Measurements from ENCODE around the gene RHBDD2.

GRCh38 chr7:75916259-75916658 lies 37.4 kb downstream of the RHBDD2 start:
- TF ChIP-seq, protein P1, sequence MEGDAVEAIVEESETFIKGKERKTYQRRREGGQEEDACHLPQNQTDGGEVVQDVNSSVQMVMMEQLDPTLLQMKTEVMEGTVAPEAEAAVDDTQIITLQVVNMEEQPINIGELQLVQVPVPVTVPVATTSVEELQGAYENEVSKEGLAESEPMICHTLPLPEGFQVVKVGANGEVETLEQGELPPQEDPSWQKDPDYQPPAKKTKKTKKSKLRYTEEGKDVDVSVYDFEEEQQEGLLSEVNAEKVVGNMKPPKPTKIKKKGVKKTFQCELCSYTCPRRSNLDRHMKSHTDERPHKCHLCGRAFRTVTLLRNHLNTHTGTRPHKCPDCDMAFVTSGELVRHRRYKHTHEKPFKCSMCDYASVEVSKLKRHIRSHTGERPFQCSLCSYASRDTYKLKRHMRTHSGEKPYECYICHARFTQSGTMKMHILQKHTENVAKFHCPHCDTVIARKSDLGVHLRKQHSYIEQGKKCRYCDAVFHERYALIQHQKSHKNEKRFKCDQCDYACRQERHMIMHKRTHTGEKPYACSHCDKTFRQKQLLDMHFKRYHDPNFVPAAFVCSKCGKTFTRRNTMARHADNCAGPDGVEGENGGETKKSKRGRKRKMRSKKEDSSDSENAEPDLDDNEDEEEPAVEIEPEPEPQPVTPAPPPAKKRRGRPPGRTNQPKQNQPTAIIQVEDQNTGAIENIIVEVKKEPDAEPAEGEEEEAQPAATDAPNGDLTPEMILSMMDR (conservative IDR thresholded peaks at IDR 0.05 in 1 of 2, IDR thresholded peaks at IDR 0.05 in 1 of 2; ENCODE audit: extremely low read depth in 1 of 2, insufficient read depth in 1 of 2, low read depth in 1 of 2, low read length in 2 of 2) = no peak
- no peak for TF ChIP-seq EZH2 (IDR thresholded peaks at IDR 0.05; ENCODE audit: borderline replicate concordance, low read length)
